H9 (cell line): Measurements from ENCODE around the gene TYRO3. TPM values are rescaled to one million over a fixed set of nuclear protein-coding genes. Genes with fewer than 3 reads are reported as not detected.

Experiments used
- DNase-seq: peaks from one replicate; pipeline ENCODE4 v3.0.0-alpha.2; 2017
- H2AFZ ChIP-seq: one replicate; pipeline ENCODE4 v1.6.1; 2013; ENCODE audit warnings: mild to moderate bottlenecking, low read length, control low read depth, moderate library complexity
- H2AK5ac ChIP-seq: 2 replicates; pipeline ENCODE4 v1.6.1; 2013; ENCODE audit warnings: low read length, control low read depth, mixed read lengths; ENCODE audit not compliant: insufficient read length
- H2BK120ac ChIP-seq: one replicate; pipeline ENCODE4 v1.6.1; 2013; ENCODE audit warnings: low read depth, mild to moderate bottlenecking, low read length, control low read depth, inconsistent platforms; ENCODE audit not compliant: poor library complexity, severe bottlenecking
- H2BK12ac ChIP-seq: 2 replicates; pipeline ENCODE4 v1.6.1; 2013; ENCODE audit warnings: low read length, control low read depth, mixed read lengths, low read depth; ENCODE audit not compliant: insufficient read length
- H2BK15ac ChIP-seq: 2 replicates; pipeline ENCODE4 v1.6.1; 2013; ENCODE audit warnings: low read depth, low read length, control low read depth
- H2BK20ac ChIP-seq: one replicate; pipeline ENCODE4 v1.6.1; 2013; ENCODE audit warnings: low read depth, mild to moderate bottlenecking, low read length, control low read depth, inconsistent platforms; ENCODE audit not compliant: poor library complexity, severe bottlenecking
- H2BK5ac ChIP-seq: 2 replicates; pipeline ENCODE4 v1.6.1; 2013; ENCODE audit warnings: low read length, control low read depth, mixed read lengths; ENCODE audit not compliant: insufficient read length
- H3K14ac ChIP-seq: 2 replicates; pipeline ENCODE4 v1.6.1; 2013; ENCODE audit warnings: low read length, control low read depth; ENCODE audit not compliant: insufficient read depth
- H3K18ac ChIP-seq: 2 replicates; pipeline ENCODE4 v1.6.1; 2013; ENCODE audit warnings: low read depth, mild to moderate bottlenecking, mixed read lengths, low read length, control low read depth; ENCODE audit not compliant: insufficient read length
- H3K23ac ChIP-seq: 2 replicates; pipeline ENCODE4 v1.6.1; 2013; ENCODE audit warnings: low read length, control low read depth, mixed read lengths, low read depth; ENCODE audit not compliant: insufficient read length
- H3K23me2 ChIP-seq: 2 replicates; pipeline ENCODE4 v1.6.1; 2013; ENCODE audit warnings: low read depth, mild to moderate bottlenecking, mixed read lengths, low read length, control low read depth; ENCODE audit not compliant: insufficient read length, poor library complexity, severe bottlenecking
- H3K27ac ChIP-seq: 2 replicates; pipeline ENCODE4 v1.5.1; 2013; ENCODE audit warnings: low read length, control low read depth, mixed read lengths, low read depth; ENCODE audit not compliant: insufficient read length
- H3K27me3 ChIP-seq: 2 replicates; pipeline ENCODE4 v1.6.1; 2013; ENCODE audit warnings: low read length, control low read depth, inconsistent platforms; ENCODE audit not compliant: insufficient read depth
- H3K4ac ChIP-seq: 2 replicates; pipeline ENCODE4 v1.6.1; 2013; ENCODE audit warnings: low read depth, mild to moderate bottlenecking, control low read depth, inconsistent platforms, low read length, moderate library complexity
- H3K4me1 ChIP-seq: 2 replicates; pipeline ENCODE4 v1.6.1; 2013; ENCODE audit warnings: low read length, control low read depth, inconsistent platforms; ENCODE audit not compliant: insufficient read depth
- H3K4me2 ChIP-seq: 2 replicates; pipeline ENCODE4 v1.6.1; 2013; ENCODE audit warnings: low read length, control low read depth, mixed read lengths; ENCODE audit not compliant: insufficient read length, insufficient read depth
- H3K56ac ChIP-seq: 2 replicates; pipeline ENCODE4 v1.6.1; 2013; ENCODE audit warnings: low read depth, mild to moderate bottlenecking, mixed read lengths, low read length, control low read depth; ENCODE audit not compliant: insufficient read length
- H3K79me1 ChIP-seq: 2 replicates; pipeline ENCODE4 v1.6.1; 2013; ENCODE audit warnings: low read depth, mild to moderate bottlenecking, moderate library complexity, low read length, control low read depth, inconsistent platforms; ENCODE audit not compliant: insufficient read depth, poor library complexity, severe bottlenecking
- H3K79me2 ChIP-seq: 2 replicates; pipeline ENCODE4 v1.6.1; 2013; ENCODE audit warnings: low read length, control low read depth, inconsistent platforms; ENCODE audit not compliant: insufficient read depth
- H3K9ac ChIP-seq: 2 replicates; pipeline ENCODE4 v1.6.1; 2013; ENCODE audit warnings: low read length, control low read depth, mixed read lengths; ENCODE audit not compliant: insufficient read length; ENCODE audit errors: extremely low read depth
- H3K9me3 ChIP-seq: one replicate; pipeline ENCODE4 v1.6.1; 2013; ENCODE audit warnings: low read depth, low read length, inconsistent platforms; ENCODE audit not compliant: control insufficient read depth
- H3T11ph ChIP-seq: one replicate; pipeline ENCODE4 v1.6.1; 2013; ENCODE audit warnings: mild to moderate bottlenecking, low read length, control low read depth, inconsistent platforms
- H4K20me1 ChIP-seq: one replicate; pipeline ENCODE4 v1.6.1; 2013; ENCODE audit not compliant: control insufficient read depth, insufficient read length, insufficient read depth
- H4K5ac ChIP-seq: 2 replicates; pipeline ENCODE4 v1.6.1; 2013; ENCODE audit warnings: low read depth, mild to moderate bottlenecking, mixed read lengths, low read length, control low read depth; ENCODE audit not compliant: insufficient read length
- H4K8ac ChIP-seq: replicated peaks from 2 replicates; pipeline ENCODE4 v1.6.1; 2013; ENCODE audit warnings: low read length, control low read depth, mixed read lengths, low read depth; ENCODE audit not compliant: insufficient read length
- H4K91ac ChIP-seq: 2 replicates; pipeline ENCODE4 v1.6.1; 2013; ENCODE audit warnings: low read depth, mild to moderate bottlenecking, moderate library complexity, mixed read lengths, low read length, control low read depth; ENCODE audit not compliant: insufficient read length
- H3K27ac Mint-ChIP-seq, 3 experiments: 2 replicates in 2 of 3; 3 replicates in 1 of 3; pipeline ENCODE4 v1.8.0; 2020 to 2021; ENCODE audit warnings: mixed read lengths in 3 of 3, mild to moderate bottlenecking in 1 of 3, moderate library complexity in 1 of 3
- H3K27me3 Mint-ChIP-seq: 2 replicates; pipeline ENCODE4 v1.8.0; 2021; ENCODE audit warnings: low read depth, mild to moderate bottlenecking, moderate library complexity, mixed read lengths
- H3K36me3 Mint-ChIP-seq, 3 experiments: 2 replicates in 2 of 3; 3 replicates in 1 of 3; pipeline ENCODE4 v1.8.0; 2020 to 2021; ENCODE audit warnings: low read depth in 3 of 3, mixed read lengths in 3 of 3; ENCODE audit not compliant: insufficient read depth in 1 of 3
- H3K4me1 Mint-ChIP-seq, 2 experiments: 2 replicates each; pipeline ENCODE4 v1.8.0; 2020; ENCODE audit warnings: mixed read lengths in 2 of 2
- H3K4me3 Mint-ChIP-seq, 2 experiments: 2 replicates in 1 of 2; 3 replicates in 1 of 2; pipeline ENCODE4 v1.8.0; 2020 to 2021; ENCODE audit warnings: mild to moderate bottlenecking in 2 of 2, mixed read lengths in 2 of 2, moderate library complexity in 1 of 2
- H3K9me3 Mint-ChIP-seq, 2 experiments: 2 replicates in 1 of 2; 3 replicates in 1 of 2; pipeline ENCODE4 v1.8.0; 2020; ENCODE audit warnings: mild to moderate bottlenecking in 2 of 2, mixed read lengths in 2 of 2, moderate library complexity in 1 of 2
- WGBS: extraction: QIAGEN DNeasy Blood & Tissue Kit; methylation state at CpG from one replicate; pipeline ENCODE4 v1.1.7; 2013; ENCODE audit warnings: missing lambda C conversion rate, low lambda C conversion rate, mixed read lengths; ENCODE audit not compliant: insufficient read length; ENCODE audit errors: extremely low coverage; 5-methylcytosine and 5-hydroxymethylcytosine counted together
- total RNA-seq: library from RNA; stranded (reverse); gene quantifications from 2 replicates; pipeline ENCODE4 v1.2.1, GENCODE V29; 2021
- TF ChIP-seq, protein P1 (sequence below): fragments of 200-600 bp; sonication (generic); conservative IDR thresholded peaks from 3 replicates; pipeline ENCODE4 v1.8.0; 2021; ENCODE audit warnings: antibody characterized with exemption, mild to moderate bottlenecking

Gene TYRO3
- total RNA-seq, 1 experiment from 2014 or later, result 124 TPM

DNA sequence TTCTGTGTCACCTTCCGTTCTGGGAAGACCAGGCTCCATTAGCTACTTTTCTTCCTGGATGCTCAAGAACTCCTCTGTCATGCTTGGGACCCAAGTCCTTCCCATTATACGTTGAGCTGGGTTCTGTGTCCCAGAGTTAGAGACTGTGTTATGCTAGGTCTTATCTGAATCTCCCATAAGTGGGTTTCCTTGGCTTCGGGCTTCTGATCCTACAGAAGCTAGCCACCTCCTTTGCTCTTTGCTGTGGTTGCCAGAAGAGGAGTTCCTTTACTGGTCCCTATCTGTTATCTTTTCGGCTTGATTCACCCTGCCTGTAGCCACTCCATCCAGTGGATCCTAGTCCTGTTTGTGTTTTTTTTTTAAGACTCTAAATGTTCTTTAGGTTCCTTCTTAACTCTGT, 38.0 kb downstream of the TYRO3 start:
- H3K79me2 ChIP-seq, result no peaks in the 10 kb centered on the region
- no peaks in the 10 kb centered on the region for H4K20me1 ChIP-seq
- H3K9me3 ChIP-seq, result no peaks in the 10 kb centered on the region
- H2BK12ac ChIP-seq, result no peak overlapping the region
- H3K56ac ChIP-seq, result no peak overlapping the region
- Mint-ChIP-seq H3K27ac (no peak overlapping the region), H3K36me3 (no peaks in the 10 kb centered on the region), H3K4me1 (peaks cover 8% of the 10 kb centered on the region in 2 experiments), H3K4me3 (no peak overlapping the region), H3K27me3 (peaks cover 2% of the 10 kb centered on the region), H3K9me3 (peaks cover 0 to 1% of the 10 kb centered on the region in 2 experiments; a peak in 1 of 5 replicates)
- no peak overlapping the region for H3K4ac ChIP-seq
- DNase-seq, result no peak
- no peak overlapping the region for H4K5ac ChIP-seq
- H4K8ac ChIP-seq, result no peak overlapping the region
- H3T11ph ChIP-seq, result no peak overlapping the region
- WGBS, result no CpG with 5 or more reads among the region's 4 CpGs
- H2BK15ac ChIP-seq, result no peak overlapping the region
- H3K4me2 ChIP-seq, result no peak overlapping the region
- no peak overlapping the region for H2AFZ ChIP-seq
- no peaks in the 10 kb centered on the region for H3K23me2 ChIP-seq
- no peak overlapping the region for H3K23ac ChIP-seq
- no peaks in the 10 kb centered on the region; the same call in 1 of the 2 replicates for H3K4me1 ChIP-seq
- H2BK20ac ChIP-seq, result no peak overlapping the region
- no peak overlapping the region for H3K18ac ChIP-seq
- H2BK5ac ChIP-seq, result no peak overlapping the region
- H4K91ac ChIP-seq, result no peak overlapping the region
- H2AK5ac ChIP-seq, result no peak overlapping the region
- no peaks in the 10 kb centered on the region for H3K79me1 ChIP-seq
- no peak overlapping the region for H3K9ac ChIP-seq
- TF ChIP-seq, protein P1, sequence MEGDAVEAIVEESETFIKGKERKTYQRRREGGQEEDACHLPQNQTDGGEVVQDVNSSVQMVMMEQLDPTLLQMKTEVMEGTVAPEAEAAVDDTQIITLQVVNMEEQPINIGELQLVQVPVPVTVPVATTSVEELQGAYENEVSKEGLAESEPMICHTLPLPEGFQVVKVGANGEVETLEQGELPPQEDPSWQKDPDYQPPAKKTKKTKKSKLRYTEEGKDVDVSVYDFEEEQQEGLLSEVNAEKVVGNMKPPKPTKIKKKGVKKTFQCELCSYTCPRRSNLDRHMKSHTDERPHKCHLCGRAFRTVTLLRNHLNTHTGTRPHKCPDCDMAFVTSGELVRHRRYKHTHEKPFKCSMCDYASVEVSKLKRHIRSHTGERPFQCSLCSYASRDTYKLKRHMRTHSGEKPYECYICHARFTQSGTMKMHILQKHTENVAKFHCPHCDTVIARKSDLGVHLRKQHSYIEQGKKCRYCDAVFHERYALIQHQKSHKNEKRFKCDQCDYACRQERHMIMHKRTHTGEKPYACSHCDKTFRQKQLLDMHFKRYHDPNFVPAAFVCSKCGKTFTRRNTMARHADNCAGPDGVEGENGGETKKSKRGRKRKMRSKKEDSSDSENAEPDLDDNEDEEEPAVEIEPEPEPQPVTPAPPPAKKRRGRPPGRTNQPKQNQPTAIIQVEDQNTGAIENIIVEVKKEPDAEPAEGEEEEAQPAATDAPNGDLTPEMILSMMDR, result no peak
- no peaks in the 10 kb centered on the region; the same call in 1 of the 2 replicates for H3K27me3 ChIP-seq
- H3K27ac ChIP-seq, result no peak overlapping the region
- H3K14ac ChIP-seq, result no peak overlapping the region
- no peak overlapping the region for H2BK120ac ChIP-seq
